Lower leg skin (tissue), 4 donors: ENCODE measurements around the gene USP3. TPM values are rescaled to one million over a fixed set of nuclear protein-coding genes. Genes with fewer than 3 reads are reported as not detected.

ENCODE experiments used
- DNase-seq, 2 donors: peaks; one replicate each; pipeline ENCODE4 v3.0.0-alpha.2; 2019; ENCODE audit warnings: low spot score in 2 of 2
- H3K4me3 ChIP-seq: fragments of 200-600 bp; sonication (generic); 2 replicates; pipeline ENCODE4 v1.5.1; 2017; ENCODE audit warnings: mild to moderate bottlenecking, low read depth; ENCODE audit not compliant: poor library complexity, severe bottlenecking
- POLR2A ChIP-seq, 2 donors: fragments of 450-650 bp; IDR thresholded peaks; one replicate each; pipeline ENCODE4 v1.6.1; 2016 to 2017; ENCODE audit warnings: antibody characterized with exemption in 2 of 2, mild to moderate bottlenecking in 1 of 2, moderate library complexity in 1 of 2
- WGBS, 2 donors: methylation state at CpG; one replicate each; pipeline ENCODE4 v1.1.5; 2018; 5-methylcytosine and 5-hydroxymethylcytosine counted together
- intact Hi-C: fragments of 100-400 bp; cut with DNase I; formaldehyde crosslinking; loops from one replicate; pipeline ENCODE4 v1.15.0; 2023; ENCODE audit warnings: low total_unique reads
- total RNA-seq, 4 donors: library from RNA; depleted of rRNA; stranded (reverse); fragments of >200 nt; gene quantifications; one replicate each; pipeline ENCODE4 v1.1.0, GENCODE V29; 2016
- TF ChIP-seq, protein P1 (sequence below), 3 donors: fragments of 450-650 bp; IDR thresholded peaks; one replicate each; pipeline ENCODE4 v1.5.1; 2016; ENCODE audit warnings: antibody characterized with exemption in 3 of 3, mild to moderate bottlenecking in 3 of 3, moderate library complexity in 2 of 3

USP3 gene
- total RNA-seq, 4 donors from 2014 or later = 43.9 to 66.5 (median 55.0) TPM

DNA sequence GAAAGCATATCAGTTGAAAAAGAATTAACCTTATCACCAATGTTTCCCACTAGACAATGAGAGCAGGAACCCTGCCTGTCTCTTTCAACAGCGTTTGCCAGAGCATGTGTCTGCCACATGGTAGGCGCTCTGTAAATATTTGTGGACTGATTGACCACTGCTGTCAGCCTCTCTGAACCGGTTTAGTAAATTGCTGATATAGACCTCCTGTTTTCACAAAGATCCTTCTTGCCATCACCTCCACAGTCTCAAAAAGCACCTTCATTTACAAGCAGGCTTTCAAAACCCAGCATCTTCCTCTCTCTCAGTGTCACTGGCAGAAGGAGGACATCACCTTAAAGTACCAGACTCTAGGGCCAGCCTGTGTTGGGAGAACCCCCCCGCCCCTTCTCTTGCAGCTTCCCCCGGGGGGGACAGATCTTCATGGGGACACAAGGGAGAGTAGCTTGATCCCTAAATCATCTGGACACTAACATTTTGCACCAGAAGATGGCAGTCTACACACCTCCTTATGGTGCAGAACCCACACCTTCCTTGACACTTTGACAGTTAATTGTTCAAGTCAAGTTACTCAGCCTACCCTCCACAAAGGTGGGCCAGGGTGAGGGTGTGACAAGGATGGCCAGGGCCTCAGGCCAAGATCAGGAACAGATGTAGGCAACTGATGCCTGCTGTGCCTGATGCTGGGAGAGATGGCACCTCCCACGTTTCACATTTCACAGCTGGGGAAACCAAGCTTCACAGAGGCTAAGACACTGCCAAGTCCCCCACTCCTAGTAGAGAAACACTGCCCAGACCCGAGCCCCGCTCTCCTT lies 37.8 kb upstream of the USP3 start:
- WGBS, 2 donors = 22 to 26% methylated on average over 8 of the region's 8 CpGs
- no peak for DNase-seq
- TF ChIP-seq, protein P1, sequence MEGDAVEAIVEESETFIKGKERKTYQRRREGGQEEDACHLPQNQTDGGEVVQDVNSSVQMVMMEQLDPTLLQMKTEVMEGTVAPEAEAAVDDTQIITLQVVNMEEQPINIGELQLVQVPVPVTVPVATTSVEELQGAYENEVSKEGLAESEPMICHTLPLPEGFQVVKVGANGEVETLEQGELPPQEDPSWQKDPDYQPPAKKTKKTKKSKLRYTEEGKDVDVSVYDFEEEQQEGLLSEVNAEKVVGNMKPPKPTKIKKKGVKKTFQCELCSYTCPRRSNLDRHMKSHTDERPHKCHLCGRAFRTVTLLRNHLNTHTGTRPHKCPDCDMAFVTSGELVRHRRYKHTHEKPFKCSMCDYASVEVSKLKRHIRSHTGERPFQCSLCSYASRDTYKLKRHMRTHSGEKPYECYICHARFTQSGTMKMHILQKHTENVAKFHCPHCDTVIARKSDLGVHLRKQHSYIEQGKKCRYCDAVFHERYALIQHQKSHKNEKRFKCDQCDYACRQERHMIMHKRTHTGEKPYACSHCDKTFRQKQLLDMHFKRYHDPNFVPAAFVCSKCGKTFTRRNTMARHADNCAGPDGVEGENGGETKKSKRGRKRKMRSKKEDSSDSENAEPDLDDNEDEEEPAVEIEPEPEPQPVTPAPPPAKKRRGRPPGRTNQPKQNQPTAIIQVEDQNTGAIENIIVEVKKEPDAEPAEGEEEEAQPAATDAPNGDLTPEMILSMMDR (IDR thresholded peaks at IDR 0.05) = no peak
- TF ChIP-seq POLR2A (IDR thresholded peaks at IDR 0.05) = no peak
- no peak overlapping the region for H3K4me3 ChIP-seq
- intact Hi-C loops = loop anchor here (5.0 kb wide), 2 partner anchors 131 to 876 kb away; partner anchors contain the start of gene FBXL22

DNA sequence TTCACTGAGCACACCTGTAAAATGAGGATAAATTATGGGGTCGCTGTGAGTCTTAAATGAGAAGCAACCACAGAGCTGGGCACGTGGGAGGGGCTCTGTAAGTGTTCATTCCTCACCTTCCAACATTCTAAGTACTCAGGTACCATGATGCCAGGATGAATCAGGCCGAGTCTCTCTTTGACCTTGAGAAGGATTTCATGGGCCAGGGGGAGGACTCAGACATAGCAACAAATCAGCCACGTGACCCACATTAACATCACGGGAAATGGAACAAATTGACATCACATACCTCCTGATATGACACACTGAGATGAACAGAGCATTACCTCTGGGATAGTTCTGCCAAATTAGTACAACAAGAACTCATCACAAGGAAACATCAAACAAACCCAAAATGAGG lies 35.2 kb upstream of the USP3 start:
- 77 to 87% methylated on average over 5 of the region's 5 CpGs for WGBS, 2 donors
- TF ChIP-seq POLR2A (IDR thresholded peaks at IDR 0.05) = no peak
- TF ChIP-seq, protein P1 (IDR thresholded peaks at IDR 0.05) = no peak
- H3K4me3 ChIP-seq = no peak overlapping the region
- intact Hi-C loops = loop anchor here (5.0 kb wide), 2 partner anchors 128 to 873 kb away; partner anchors contain the start of gene FBXL22
- no peak for DNase-seq

DNA sequence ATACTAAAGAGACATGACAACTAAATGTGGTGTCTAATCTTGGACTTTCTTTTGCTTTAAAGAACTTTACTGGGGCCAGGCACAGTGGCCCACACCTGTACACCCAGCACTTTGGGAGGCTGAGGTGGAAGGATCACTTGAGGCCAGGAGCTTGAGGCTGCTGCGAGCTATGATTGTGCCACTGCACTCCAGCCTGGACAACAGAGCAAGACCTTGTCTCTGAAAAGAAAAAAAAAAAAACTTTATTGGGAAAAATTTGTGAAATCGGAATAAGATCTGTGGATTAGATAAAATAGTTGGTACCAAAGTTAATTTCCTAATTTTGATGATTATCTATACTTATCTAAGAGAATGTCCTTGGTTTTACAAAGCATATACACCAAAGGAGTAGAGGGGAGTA lies 34.4 kb upstream of the USP3 start:
- WGBS, 2 donors = 76 to 94% methylated on average over 2 of the region's 2 CpGs
- intact Hi-C loops = loop anchor here (5.0 kb wide), 2 partner anchors 127 to 872 kb away; partner anchors contain the start of gene FBXL22
- no peak overlapping the region for H3K4me3 ChIP-seq
- no peak for TF ChIP-seq POLR2A (IDR thresholded peaks at IDR 0.05)
- TF ChIP-seq, protein P1 (IDR thresholded peaks at IDR 0.05) = no peak
- DNase-seq = no peak

DNA sequence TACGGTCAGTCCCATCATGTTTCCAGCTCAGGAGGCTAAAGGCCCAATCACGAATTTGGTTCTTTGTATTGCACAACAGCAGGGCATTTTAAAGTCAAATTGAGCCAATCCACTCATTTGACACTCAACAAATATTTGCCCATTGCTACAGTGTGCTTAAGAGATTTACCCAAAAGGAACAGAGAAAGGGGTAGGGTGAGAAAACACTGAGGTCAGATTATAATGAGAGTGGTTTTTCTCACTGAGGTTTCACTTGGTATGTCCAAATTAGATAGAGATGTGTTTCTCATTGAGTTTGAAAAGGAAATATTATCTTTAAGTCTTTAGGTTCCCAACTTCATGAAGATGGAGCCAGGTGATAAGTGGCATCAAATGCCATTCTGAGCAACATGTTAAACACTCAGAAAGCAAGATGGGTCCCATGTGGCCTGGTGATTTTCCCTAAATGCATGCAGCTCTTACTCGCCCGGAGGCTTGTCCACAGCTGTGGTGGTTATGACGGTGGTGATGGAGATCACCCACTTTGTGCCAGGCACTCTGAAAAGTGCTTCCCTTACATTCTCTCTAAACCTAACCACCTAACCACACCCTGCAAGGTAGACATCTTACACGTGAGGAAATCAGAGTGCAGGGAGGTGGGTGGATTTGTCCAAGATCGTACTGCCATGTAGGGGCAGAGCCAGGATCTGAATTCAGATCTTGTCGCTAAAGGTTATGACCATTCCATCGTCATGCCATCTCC lies 31.2 kb upstream of the USP3 start:
- WGBS, 2 donors = 83 to 88% methylated on average over 9 of the region's 9 CpGs
- TF ChIP-seq POLR2A (IDR thresholded peaks at IDR 0.05) = no peak
- TF ChIP-seq, protein P1 (IDR thresholded peaks at IDR 0.05) = no peak
- H3K4me3 ChIP-seq = no peak overlapping the region
- DNase-seq = no peak
- intact Hi-C loops = no loop called here

DNA sequence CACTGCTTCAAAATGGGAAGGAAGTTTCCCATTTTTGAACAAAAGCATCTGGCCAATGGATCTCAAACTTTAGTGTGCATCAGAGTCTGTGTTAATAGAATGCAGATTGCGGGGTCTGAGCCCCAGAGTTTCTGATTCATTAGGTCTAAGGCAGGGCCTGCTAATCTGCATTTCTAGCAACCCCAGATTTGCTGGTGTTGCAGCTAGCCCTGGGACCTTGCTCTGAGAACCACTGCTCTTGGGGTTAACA lies 30.7 kb upstream of the USP3 start:
- H3K4me3 ChIP-seq = no peak overlapping the region
- TF ChIP-seq POLR2A (IDR thresholded peaks at IDR 0.05) = no peak
- TF ChIP-seq, protein P1 (IDR thresholded peaks at IDR 0.05) = no peak
- intact Hi-C loops = no loop called here
- 100% methylated on average over 1 of the region's 1 CpG for WGBS, 2 donors
- no peak for DNase-seq
